Measurements from ENCODE around the gene MYF5. TPM values are rescaled to one million over a fixed set of nuclear protein-coding genes. Genes with fewer than 3 reads are reported as not detected.

The MYF5 gene
- total RNA-seq, 1 donor from 2014 or later = not detected

- no peak for DNase-seq (ENCODE audit: low spot score)
- no peak for TF ChIP-seq CTCF (IDR thresholded peaks at IDR 0.05; ENCODE audit: unreplicated experiment)
- Mint-ChIP-seq H3K27ac (ENCODE audit: unreplicated experiment) (no peak overlapping the region), H3K27me3 (ENCODE audit: unreplicated experiment) (peaks cover 4% of the 10 kb centered on the region), H3K36me3 (ENCODE audit: low read depth, unreplicated experiment) (no peaks in the 10 kb centered on the region), H3K4me3 (ENCODE audit: unreplicated experiment) (no peak overlapping the region), H3K9me3 (ENCODE audit: unreplicated experiment) (no peaks in the 10 kb centered on the region), H3K4me1 (ENCODE audit: unreplicated experiment) (peaks cover 22% of the 10 kb centered on the region)
Measured at GRCh38 chr12:80700327-80700726, 16.4 kb upstream of the MYF5 start.

GRCh38 chr12:80701388-80701787 lies 15.3 kb upstream of the MYF5 start:
- peaks cover 5% of the 10 kb centered on the region for H3K27me3 Mint-ChIP-seq (ENCODE audit: unreplicated experiment)
- peaks cover 22% of the 10 kb centered on the region for H3K4me1 Mint-ChIP-seq (ENCODE audit: unreplicated experiment)
- H3K27ac Mint-ChIP-seq (ENCODE audit: unreplicated experiment) = no peak overlapping the region
- no peak for DNase-seq (ENCODE audit: low spot score)
- H3K4me3 Mint-ChIP-seq (ENCODE audit: unreplicated experiment) = no peak overlapping the region
- no peaks in the 10 kb centered on the region for H3K9me3 Mint-ChIP-seq (ENCODE audit: unreplicated experiment)
- TF ChIP-seq CTCF (IDR thresholded peaks at IDR 0.05; ENCODE audit: unreplicated experiment) = no peak
- H3K36me3 Mint-ChIP-seq (ENCODE audit: low read depth, unreplicated experiment) = no peaks in the 10 kb centered on the region

GRCh38 chr12:80702889-80703805 lies 13.6 kb upstream of the MYF5 start:
- H3K4me3 Mint-ChIP-seq (ENCODE audit: unreplicated experiment) = no peak overlapping the region
- H3K27ac Mint-ChIP-seq (ENCODE audit: unreplicated experiment) = no peak overlapping the region
- peaks cover 6% of the 10 kb centered on the region for H3K27me3 Mint-ChIP-seq (ENCODE audit: unreplicated experiment)
- no peaks in the 10 kb centered on the region for H3K36me3 Mint-ChIP-seq (ENCODE audit: low read depth, unreplicated experiment)
- no peak for TF ChIP-seq CTCF (IDR thresholded peaks at IDR 0.05; ENCODE audit: unreplicated experiment)
- H3K9me3 Mint-ChIP-seq (ENCODE audit: unreplicated experiment) = no peaks in the 10 kb centered on the region
- no peak for DNase-seq (ENCODE audit: low spot score)
- H3K4me1 Mint-ChIP-seq (ENCODE audit: unreplicated experiment) = peaks cover 37% of the 10 kb centered on the region

- Mint-ChIP-seq H3K4me1 (ENCODE audit: unreplicated experiment) (peaks cover 47% of the 10 kb centered on the region), H3K27ac (ENCODE audit: unreplicated experiment) (no peak overlapping the region), H3K4me3 (ENCODE audit: unreplicated experiment) (no peak overlapping the region), H3K9me3 (ENCODE audit: unreplicated experiment) (no peaks in the 10 kb centered on the region), H3K27me3 (ENCODE audit: unreplicated experiment) (peaks cover 11% of the 10 kb centered on the region), H3K36me3 (ENCODE audit: low read depth, unreplicated experiment) (no peaks in the 10 kb centered on the region)
- no peak for DNase-seq (ENCODE audit: low spot score)
- no peak for TF ChIP-seq CTCF (IDR thresholded peaks at IDR 0.05; ENCODE audit: unreplicated experiment)
Measured at GRCh38 chr12:80704420-80704819, 12.3 kb upstream of the MYF5 start.

GRCh38 chr12:80707126-80707829 lies 9.4 kb upstream of the MYF5 start, which contains the start of gene MYF6:
TSS of gene MYF6 (plus strand) at chr12:80707634. CDS start at chr12:80707720, 86 bp downstream.
- H3K27me3 Mint-ChIP-seq (ENCODE audit: unreplicated experiment) = peaks cover 18% of the 10 kb centered on the region
- H3K4me3 Mint-ChIP-seq (ENCODE audit: unreplicated experiment) = peak within 1 kb of the TSS; percentile 90
- no peaks in the 10 kb centered on the region for H3K36me3 Mint-ChIP-seq (ENCODE audit: low read depth, unreplicated experiment)
- peak within 1 kb of the TSS; percentile 95 for H3K27ac Mint-ChIP-seq (ENCODE audit: unreplicated experiment)
- peaks cover 55% of the 10 kb centered on the region for H3K4me1 Mint-ChIP-seq (ENCODE audit: unreplicated experiment)
- no peak for DNase-seq (ENCODE audit: low spot score)
- no peak for TF ChIP-seq CTCF (IDR thresholded peaks at IDR 0.05; ENCODE audit: unreplicated experiment)
- H3K9me3 Mint-ChIP-seq (ENCODE audit: unreplicated experiment) = no peaks in the 10 kb centered on the region
